GM15510 (cell line): Measurements from ENCODE around the gene APOBEC3A.

Experiments
- POLR2A ChIP-seq: IDR thresholded peaks from 3 replicates; pipeline ENCODE4 v1.6.1; 2011; ENCODE audit warnings: borderline replicate concordance; ENCODE audit not compliant: insufficient read length; ENCODE audit errors: extremely low read depth

APOBEC3A gene

DNA sequence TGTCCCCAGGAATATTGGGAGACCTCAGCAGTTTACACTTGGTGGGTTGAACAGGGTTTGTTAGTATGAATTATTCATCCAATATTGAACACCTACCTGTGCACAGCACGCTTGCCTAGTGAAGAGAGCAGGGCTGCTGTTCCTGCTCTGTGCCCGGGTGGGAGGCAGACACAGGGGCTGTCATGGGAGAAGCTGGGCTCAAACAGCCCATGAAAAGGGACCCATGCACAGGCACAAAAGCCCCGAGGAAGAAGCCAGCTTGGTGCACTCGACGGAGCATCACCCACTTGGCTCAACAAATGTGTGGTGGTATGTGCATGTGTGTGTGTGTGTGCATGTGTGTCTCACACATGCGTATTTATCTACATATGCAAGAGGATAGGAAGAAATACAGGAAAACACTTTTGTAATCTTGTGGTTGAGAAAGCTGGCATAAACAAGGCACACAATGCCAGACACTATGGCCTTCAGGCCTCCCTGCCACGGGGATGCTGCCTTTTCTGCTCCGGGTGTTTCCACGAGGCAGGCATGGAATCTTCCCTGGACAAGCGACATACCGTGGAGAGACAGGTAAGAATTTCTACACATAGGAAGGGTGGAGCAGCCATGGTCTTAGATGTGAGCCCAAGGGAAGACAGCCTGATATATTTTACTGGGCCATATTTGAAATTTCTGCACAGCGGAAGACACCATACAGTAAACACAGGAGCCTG, 5.0 kb upstream of the APOBEC3A start:
- no peak for TF ChIP-seq POLR2A

DNA sequence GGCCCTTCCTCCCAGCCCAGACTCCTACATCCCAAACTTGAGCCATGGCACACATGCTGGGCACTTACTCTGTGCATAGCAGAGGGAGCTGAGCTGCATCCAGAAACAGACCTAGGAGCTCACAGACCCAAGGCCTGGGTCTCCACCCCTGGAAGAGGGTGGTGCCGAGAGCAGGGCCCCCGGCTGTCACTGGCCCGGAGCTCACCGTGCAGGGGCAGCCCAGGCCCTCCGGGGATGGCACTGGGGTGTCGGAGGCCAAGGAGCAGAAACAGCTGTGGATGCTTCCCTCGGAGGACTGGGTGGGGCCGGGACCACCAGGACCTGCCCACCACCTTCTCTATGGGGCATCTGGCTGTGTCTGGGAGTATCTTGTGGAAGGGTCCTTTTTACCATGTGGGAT, 4.3 kb upstream of the APOBEC3A start:
- no peak for TF ChIP-seq POLR2A

DNA sequence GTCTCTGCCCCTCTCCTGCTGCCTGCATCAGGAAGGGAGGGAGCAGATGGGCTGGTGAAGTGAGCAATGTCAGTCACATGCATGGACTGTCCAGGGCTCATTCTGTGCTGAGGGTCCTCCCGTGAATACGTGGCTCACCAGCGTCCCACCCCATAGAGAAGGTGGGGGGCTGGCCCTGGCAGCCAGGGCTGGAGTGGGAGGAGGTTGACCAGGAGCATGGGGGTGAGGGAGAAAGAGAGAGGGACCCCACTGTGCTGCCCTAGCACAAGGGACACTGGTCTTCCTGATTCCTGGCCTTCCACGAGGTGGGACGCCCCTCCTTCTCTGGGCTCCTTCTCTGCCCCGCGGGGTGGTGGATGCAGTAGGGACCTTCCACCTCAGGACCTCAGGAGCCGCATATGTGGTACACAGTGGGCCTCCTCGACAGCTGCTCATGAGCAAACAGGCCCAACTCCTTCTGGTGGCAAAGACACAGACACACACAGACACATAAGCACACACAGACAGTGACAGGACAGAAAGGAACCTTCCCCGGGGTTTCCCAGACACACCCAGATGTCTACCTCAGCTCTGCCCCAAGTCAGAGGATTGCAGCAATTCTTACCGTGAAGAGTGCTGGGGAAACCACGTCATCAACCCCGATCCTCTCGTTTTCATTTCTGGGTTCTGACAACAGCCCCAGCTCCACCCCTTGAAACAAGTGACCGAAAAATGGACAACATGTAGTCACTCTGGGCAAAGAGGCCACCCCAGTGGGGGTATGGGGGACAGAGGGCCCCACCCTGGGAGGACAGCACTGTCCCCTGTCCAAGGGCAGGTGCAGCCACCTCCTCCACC, 3.6 kb upstream of the APOBEC3A start:
- peak; percentile 50 for TF ChIP-seq POLR2A

DNA sequence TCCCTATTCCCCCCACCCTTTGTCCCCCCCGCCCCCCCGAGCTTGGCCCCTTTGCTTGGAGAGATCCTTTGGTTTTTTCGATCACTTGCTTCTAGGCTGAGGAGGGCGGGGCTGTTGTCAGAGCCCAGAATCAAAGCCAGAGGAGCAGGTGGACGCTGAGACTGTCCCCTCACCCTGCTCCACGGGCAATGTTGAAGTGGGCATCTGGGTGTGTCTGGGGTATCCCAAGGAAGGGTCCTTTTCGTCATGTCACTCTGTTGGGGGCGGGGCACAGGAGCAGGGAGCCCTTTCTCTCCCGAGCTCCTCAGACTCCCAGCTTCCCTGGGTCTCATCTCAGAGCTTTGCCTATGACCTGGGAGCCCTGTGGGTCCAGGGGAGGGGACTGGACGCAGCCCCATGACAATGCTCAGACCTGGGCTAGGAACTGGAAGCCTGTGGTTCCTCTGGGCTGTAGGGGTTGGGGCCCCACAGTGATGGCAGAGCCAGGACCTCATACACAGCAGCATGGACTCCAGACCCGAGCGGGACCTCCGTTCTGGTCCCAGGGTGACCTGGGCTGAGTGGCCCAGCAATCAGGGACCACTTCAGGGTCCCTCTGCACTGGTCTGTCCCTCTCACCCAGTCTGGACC, 2.9 kb upstream of the APOBEC3A start:
- TF ChIP-seq POLR2A: no peak

DNA sequence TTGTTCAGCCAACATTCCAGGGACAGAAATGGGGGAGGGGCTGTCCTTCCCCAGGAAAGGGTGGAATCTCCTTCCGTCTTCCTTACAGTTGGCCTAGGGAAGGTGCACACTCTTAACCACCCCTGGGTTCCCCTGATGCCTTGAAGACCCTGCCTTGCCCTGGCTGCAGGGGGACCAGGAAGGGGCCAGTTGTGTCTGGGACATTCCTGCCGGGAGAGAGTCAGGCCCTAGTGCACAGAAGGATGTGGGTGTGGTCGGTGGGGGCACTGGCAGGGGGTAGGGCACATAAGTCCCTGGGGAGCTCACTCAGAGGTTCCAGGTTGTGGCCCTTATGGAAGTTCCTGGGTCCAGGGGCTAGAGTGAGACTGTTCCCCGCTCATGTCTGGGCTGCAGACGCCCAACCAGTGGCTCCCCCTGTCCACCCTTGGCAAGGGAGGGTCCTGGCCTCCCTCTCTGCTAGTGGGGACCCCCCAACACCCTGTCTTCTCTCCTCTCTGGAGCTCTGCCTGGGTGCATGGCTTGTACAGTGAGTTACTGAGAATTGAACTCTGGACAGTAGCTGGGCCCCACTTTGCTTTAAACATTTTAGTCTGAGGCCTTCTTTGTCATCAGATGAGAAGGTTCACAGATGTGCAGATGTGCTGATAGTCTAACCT, 2.0 kb upstream of the APOBEC3A start:
- no peak for TF ChIP-seq POLR2A

DNA sequence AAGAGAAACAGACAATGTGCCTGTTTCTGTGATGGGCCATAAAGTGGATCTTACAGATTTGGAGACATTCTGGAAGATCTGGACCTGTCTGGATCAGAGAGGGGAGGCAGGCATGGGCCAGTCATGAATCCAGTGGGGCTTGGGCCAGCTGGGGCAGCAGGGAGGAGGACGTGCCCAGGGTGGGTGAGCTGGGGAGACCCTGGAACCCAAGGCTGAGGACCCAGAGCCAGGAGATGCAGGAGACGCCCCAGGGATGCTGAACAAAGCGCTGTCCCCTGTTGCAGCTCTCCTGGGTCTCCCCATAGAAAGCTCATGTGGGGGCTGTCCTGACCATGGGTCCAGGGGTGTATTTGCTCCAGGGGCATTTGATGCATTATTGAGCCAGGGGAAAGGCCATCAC, 1.5 kb upstream of the APOBEC3A start:
- TF ChIP-seq POLR2A: no peak

DNA sequence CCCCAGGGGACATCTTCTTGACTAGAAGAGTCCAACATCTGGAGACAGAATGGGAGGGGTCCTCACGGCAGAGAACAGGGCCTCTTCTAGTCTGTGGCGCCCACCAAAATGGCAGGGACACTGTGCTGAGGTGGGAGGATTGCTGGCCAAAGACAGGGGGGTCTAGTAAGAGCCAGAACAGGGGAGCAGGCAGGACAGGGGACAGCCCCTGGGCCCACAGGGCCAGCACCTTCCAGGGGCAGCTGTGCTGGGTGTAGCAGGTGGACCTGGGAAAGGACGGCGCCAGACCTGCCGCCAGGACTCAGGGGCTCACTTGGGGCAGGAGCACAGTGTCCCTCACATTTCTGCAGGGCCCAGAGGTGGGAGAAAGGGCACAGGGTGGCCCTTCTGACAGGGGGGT, 858 bp upstream of the APOBEC3A start:
- no peak for TF ChIP-seq POLR2A

DNA sequence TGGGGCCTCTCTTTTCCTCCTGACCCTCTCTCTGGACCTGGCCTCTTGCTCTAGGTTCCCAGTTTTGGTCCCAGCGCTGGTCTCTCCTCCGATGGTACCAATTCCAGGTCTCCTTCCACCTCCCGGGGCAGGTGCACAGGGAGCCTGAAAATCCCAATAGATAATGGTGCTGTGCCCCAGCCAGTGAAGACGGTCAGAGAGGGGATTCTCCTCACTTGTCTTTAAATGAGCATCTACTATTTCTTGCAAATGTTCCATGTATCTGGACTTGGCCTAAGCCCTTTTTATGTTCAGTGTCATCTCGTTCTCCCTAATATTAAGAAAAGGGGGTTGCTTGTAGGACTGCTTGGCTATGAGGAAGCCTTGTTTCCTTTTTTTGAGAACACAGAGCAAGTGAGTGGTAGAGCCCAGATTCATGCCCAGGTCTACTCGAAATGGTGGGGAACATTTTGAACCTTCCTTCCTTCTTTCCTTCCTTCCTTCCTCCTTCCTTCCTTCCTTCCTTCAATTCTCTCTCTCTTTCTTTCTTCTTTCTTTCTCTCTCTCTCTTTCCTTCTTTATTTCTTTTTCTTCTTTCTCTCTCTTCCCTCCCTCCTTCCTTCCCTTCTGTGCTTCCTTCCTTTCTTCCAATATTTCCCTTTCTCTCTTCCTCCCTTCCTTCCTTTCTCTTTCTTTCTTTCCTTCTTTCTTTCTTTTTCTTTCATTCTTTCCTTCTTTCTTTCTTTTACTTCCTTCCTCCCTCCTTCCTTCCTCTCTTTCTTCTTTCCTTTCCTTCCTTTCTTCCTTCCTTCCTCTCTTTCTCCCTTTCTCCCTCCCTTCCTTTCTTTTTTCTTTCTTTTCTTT, 620 bp downstream of the APOBEC3A start:
- no peak for TF ChIP-seq POLR2A

DNA sequence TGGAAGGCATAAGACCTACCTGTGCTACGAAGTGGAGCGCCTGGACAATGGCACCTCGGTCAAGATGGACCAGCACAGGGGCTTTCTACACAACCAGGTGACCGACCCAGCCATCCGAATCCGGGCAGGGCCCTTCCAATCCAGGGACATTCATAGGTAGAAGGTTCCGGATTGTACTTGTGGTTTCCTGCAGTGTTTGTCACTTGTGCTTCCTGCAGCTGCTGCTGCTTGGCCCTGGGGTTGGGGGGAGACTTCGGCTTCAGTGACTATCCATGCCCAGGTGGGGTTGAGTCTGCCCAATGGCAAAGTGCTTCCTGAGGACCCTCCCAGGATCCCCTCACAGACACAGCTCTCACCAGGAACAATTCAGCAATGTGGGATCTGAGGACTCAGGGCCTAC, 2.2 kb downstream of the APOBEC3A start:
- no peak for TF ChIP-seq POLR2A

DNA sequence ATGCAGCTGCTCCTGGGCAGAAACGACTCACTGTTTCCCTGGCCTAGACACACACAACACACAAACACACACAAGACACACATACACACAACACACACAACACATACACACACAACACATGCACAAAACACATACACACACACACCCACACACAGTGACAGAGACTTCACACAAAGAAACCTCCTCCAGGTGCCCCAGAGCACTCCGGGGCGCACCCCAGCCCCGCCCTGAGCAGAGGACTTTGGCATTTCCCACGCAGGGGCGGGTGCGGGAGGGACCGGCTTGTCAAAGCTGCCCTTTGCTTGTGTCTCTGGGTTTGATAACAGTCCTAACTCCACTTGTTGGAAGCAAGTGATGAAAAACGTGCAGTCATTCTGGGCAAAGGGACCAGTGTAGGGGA, 6.5 kb downstream of the APOBEC3A start:
- TF ChIP-seq POLR2A: no peak

DNA sequence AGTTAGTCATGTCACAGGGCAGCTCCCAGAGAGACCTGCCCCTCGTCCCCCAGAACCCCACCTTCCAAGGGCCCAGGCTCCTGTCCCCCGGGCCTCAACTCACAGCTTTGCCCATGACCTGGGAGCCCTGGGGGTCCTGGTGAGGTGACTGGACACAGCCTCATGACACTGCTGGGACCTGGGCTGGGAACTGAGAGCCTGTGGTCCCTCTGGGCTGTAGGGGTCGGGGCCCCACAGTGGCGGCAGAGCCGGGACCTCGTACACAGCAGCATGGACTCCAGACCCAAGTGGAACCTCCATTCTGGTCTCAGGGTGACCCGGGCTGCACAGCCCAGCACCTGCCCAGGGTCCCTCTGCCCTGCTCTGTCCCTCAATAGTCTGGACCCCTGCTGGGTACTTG, 6.9 kb downstream of the APOBEC3A start:
- no peak for TF ChIP-seq POLR2A

DNA sequence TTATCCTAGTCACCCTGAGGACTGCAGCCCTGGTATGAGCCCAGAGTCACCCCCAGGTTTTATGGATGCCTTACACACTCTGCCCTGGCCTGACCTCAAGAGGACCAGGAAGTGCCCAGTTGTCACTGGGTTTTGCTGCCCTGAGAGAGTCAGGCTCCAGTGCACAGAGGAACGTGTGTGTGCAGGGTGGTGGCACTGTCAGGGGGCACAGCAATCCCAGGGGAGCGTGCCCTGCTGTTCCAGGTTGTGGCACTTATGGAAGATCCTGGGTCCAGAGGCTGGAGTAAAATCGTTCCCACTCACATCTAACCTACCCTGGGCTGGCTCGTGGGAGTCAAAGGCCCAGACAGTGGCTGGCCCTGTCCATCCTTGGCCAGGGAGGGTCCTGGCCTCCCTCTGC, 7.6 kb downstream of the APOBEC3A start:
- TF ChIP-seq POLR2A: no peak

DNA sequence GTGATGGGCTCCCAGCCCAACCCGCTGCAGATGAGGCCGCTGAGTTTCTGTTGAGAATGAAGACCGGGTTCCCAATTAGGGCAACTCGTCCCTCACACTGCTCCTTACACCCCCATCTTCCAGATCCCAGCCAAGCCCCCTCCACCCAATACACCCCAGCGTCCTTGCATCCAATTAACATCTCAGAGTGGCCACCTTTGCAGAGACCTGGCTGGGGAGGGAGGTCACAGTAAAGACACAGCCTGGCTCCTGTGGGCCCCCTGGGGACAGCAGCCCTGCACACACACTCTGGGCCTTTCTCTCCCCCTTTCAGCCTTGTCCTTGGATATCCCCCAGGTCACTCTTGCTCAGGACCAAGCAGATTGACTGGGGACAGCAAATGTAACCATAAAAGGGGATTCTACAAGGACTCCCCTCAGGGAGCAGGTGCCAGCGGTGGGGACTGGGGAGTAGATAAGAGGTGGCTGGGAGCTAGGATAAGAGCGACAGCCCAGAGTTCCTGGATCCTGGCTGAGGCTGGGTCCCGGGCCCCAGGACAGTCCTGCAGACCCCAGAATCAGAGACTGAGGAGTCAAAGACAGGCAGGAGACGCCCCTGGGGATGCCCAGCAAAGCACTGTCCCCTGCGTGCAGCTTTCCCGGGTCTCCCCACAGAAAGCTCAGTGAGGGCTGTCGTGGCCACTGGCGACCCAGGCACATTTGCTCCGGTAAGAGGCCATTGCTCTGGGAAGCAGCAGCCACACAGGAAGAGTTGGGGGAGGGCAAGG, 8.4 kb downstream of the APOBEC3A start:
- no peak for TF ChIP-seq POLR2A

DNA sequence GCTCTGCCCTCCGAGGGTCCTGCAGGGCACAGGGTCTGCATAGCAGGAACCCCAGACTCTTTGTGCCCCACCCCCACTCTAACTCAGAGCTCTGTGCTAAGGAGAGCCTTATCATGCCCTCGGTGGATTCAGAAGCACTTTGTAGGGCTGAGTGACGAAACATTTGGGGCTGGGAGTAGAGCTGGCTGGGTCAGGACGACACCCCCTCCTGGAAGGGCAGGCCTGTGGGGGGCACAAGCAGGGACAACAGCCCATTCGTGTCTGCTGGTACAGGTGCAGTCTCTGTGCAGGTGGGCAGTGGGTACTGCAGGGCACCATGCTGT, 8.9 kb downstream of the APOBEC3A start:
- no peak for TF ChIP-seq POLR2A
